Body of pancreas (tissue), 4 donors: ENCODE results near the gene CSTF1.

Experiments
- POLR2A ChIP-seq, 3 donors: fragments of 450-650 bp; IDR thresholded peaks; one replicate each; pipeline ENCODE4 v1.6.1; 2016; ENCODE audit warnings: antibody characterized with exemption in 3 of 3, mild to moderate bottlenecking in 2 of 3
- TF ChIP-seq, protein P1 (sequence below), 7 experiments: fragments of 450-650 bp in 4 of 7; fragments of 200-600 bp in 3 of 7; sonication (generic) in 3 of 7; IDR thresholded peaks; one replicate each; pipeline ENCODE4 v1.5.1; 2016 to 2019; ENCODE audit warnings: antibody characterized with exemption in 7 of 7

DNA sequence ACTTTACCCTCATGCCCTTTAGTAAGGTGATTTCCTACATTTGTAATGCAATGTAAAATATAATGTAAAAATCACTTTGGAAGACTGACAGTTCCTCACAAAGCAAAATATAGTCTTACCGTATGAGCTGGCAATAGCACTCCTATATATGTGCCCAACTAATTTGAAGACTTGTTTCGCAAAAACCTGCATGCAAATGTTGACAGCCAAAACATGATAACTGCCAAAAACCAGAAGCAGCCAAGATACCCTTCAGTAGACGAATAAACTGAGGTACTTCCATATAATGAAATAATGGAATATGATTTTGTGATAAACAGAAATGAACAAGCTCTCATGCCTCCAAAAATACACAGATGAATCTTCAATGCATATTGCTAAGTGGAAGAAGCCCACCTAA, 14.1 kb upstream of the CSTF1 start:
- TF ChIP-seq, protein P1, sequence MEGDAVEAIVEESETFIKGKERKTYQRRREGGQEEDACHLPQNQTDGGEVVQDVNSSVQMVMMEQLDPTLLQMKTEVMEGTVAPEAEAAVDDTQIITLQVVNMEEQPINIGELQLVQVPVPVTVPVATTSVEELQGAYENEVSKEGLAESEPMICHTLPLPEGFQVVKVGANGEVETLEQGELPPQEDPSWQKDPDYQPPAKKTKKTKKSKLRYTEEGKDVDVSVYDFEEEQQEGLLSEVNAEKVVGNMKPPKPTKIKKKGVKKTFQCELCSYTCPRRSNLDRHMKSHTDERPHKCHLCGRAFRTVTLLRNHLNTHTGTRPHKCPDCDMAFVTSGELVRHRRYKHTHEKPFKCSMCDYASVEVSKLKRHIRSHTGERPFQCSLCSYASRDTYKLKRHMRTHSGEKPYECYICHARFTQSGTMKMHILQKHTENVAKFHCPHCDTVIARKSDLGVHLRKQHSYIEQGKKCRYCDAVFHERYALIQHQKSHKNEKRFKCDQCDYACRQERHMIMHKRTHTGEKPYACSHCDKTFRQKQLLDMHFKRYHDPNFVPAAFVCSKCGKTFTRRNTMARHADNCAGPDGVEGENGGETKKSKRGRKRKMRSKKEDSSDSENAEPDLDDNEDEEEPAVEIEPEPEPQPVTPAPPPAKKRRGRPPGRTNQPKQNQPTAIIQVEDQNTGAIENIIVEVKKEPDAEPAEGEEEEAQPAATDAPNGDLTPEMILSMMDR (IDR thresholded peaks at IDR 0.05), result no peak
- no peak for TF ChIP-seq POLR2A (IDR thresholded peaks at IDR 0.05)
